ENCODE results near the gene IFNL2.

GRCh38 chr19:39317476-39317875 is 49.3 kb downstream of the IFNL2 start:
- no peak for TF ChIP-seq FOXK2 (IDR thresholded peaks at IDR 0.05)
- TF ChIP-seq FOXA1 (IDR thresholded peaks at IDR 0.05): no peak
- no peak for TF ChIP-seq BHLHE40 (IDR thresholded peaks at IDR 0.05; ENCODE audit: borderline replicate concordance)
- no peak for TF ChIP-seq ZNF384 (IDR thresholded peaks at IDR 0.05)
- TF ChIP-seq HDGF (IDR thresholded peaks at IDR 0.05; ENCODE audit: borderline replicate concordance): no peak
- TF ChIP-seq SUZ12 (IDR thresholded peaks at IDR 0.05): no peak
- no peak for TF ChIP-seq LEF1 (IDR thresholded peaks at IDR 0.05; ENCODE audit: borderline replicate concordance)
- TF ChIP-seq PKNOX1 (IDR thresholded peaks at IDR 0.05): no peak
- no peak for TF ChIP-seq TARDBP (IDR thresholded peaks at IDR 0.05)
- TF ChIP-seq SP1 (IDR thresholded peaks at IDR 0.05): no peak
- no peak for TF ChIP-seq CTBP1 (IDR thresholded peaks at IDR 0.05; ENCODE audit: borderline replicate concordance)
- TF ChIP-seq NFRKB (IDR thresholded peaks at IDR 0.05): no peak
- TF ChIP-seq FOXM1 (IDR thresholded peaks at IDR 0.05; ENCODE audit: borderline replicate concordance): no peak
- no peak for TF ChIP-seq ELF4 (IDR thresholded peaks at IDR 0.05)
